ENCODE results near the gene NSRP1. TPM values are rescaled to one million over a fixed set of nuclear protein-coding genes. Genes with fewer than 3 reads are reported as not detected.

Gene NSRP1
- total and polyA plus RNA-seq, 4 donors = 7.0 to 25.7 (median 9.9) TPM

DNA sequence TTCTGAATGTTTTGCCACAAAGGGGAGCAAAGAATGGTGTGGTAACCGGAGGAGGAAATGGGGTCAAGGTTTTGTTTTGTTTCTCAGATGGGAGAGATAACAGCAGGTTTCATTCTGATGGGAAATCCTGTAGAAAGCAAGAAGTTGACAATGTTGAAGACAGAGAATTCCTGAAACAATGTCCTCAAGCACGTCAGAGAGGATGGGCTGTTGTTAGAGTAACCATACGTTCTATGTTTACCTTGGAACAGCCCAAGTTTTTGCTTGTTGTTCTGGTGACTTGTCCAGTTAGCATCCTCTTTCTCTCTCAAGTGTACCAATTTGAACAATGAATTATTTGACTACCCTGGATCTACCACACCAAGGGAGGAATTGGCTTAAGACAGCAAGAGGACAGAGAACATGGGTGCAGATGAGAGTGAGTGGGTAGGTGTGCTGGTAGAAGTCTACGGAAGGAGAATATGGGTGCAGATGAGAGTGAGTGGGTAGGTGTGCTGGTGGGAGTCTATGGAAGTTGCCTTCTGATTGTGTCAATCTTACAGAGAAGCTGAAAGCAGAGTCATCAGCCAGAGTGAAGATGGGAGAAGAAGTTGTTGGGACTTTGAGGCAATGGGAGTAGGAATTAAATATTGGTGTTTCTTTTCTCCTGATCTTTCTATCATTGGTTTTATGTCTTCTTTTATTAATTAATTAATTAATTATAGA is 14.8 kb upstream of the NSRP1 start:
- no peak for TF ChIP-seq HNF4A (conservative IDR thresholded peaks at IDR 0.05)
- TF ChIP-seq, protein P1, sequence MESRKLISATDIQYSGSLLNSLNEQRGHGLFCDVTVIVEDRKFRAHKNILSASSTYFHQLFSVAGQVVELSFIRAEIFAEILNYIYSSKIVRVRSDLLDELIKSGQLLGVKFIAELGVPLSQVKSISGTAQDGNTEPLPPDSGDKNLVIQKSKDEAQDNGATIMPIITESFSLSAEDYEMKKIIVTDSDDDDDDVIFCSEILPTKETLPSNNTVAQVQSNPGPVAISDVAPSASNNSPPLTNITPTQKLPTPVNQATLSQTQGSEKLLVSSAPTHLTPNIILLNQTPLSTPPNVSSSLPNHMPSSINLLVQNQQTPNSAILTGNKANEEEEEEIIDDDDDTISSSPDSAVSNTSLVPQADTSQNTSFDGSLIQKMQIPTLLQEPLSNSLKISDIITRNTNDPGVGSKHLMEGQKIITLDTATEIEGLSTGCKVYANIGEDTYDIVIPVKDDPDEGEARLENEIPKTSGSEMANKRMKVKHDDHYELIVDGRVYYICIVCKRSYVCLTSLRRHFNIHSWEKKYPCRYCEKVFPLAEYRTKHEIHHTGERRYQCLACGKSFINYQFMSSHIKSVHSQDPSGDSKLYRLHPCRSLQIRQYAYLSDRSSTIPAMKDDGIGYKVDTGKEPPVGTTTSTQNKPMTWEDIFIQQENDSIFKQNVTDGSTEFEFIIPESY (IDR thresholded peaks at IDR 0.05) = no peak
- no peak for TF ChIP-seq SP1 (IDR thresholded peaks at IDR 0.05)
- TF ChIP-seq GABPA (IDR thresholded peaks at IDR 0.05 in 1 of 2, conservative IDR thresholded peaks at IDR 0.05 in 1 of 2) = no peak
- TF ChIP-seq, protein P2, sequence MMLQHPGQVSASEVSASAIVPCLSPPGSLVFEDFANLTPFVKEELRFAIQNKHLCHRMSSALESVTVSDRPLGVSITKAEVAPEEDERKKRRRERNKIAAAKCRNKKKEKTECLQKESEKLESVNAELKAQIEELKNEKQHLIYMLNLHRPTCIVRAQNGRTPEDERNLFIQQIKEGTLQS (IDR thresholded peaks at IDR 0.05) = no peak
- TF ChIP-seq, protein P3, sequence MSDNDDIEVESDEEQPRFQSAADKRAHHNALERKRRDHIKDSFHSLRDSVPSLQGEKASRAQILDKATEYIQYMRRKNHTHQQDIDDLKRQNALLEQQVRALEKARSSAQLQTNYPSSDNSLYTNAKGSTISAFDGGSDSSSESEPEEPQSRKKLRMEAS (IDR thresholded peaks at IDR 0.05) = no peak
- no peak for TF ChIP-seq RAD21 (IDR thresholded peaks at IDR 0.05)
- TF ChIP-seq EGR1 (IDR thresholded peaks at IDR 0.05; ENCODE audit: low read depth in 2 of 2) = no peak
- TF ChIP-seq, protein P4, sequence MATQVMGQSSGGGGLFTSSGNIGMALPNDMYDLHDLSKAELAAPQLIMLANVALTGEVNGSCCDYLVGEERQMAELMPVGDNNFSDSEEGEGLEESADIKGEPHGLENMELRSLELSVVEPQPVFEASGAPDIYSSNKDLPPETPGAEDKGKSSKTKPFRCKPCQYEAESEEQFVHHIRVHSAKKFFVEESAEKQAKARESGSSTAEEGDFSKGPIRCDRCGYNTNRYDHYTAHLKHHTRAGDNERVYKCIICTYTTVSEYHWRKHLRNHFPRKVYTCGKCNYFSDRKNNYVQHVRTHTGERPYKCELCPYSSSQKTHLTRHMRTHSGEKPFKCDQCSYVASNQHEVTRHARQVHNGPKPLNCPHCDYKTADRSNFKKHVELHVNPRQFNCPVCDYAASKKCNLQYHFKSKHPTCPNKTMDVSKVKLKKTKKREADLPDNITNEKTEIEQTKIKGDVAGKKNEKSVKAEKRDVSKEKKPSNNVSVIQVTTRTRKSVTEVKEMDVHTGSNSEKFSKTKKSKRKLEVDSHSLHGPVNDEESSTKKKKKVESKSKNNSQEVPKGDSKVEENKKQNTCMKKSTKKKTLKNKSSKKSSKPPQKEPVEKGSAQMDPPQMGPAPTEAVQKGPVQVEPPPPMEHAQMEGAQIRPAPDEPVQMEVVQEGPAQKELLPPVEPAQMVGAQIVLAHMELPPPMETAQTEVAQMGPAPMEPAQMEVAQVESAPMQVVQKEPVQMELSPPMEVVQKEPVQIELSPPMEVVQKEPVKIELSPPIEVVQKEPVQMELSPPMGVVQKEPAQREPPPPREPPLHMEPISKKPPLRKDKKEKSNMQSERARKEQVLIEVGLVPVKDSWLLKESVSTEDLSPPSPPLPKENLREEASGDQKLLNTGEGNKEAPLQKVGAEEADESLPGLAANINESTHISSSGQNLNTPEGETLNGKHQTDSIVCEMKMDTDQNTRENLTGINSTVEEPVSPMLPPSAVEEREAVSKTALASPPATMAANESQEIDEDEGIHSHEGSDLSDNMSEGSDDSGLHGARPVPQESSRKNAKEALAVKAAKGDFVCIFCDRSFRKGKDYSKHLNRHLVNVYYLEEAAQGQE (IDR thresholded peaks at IDR 0.05) = no peak
- TF ChIP-seq NR2F2 (IDR thresholded peaks at IDR 0.05) = no peak
- Histone ChIP-seq H3K27me3 (ENCODE audit: control insufficient read depth in 4 of 4, insufficient read depth in 4 of 4, low read length in 3 of 4) (no peaks in the 10 kb centered on the region), H3K9me3 (ENCODE audit: control insufficient read depth in 4 of 4, low read length in 3 of 4) (no peaks in the 10 kb centered on the region), H3K4me1 (ENCODE audit: control insufficient read depth in 4 of 4, insufficient read depth in 4 of 4, low read length in 3 of 4) (peaks cover 0 to 5% (median 3%) of the 10 kb centered on the region in 4 donors), H3K36me3 (ENCODE audit: control insufficient read depth in 4 of 4, insufficient read depth in 3 of 4, low read depth in 1 of 4, low read length in 3 of 4) (no peaks in the 10 kb centered on the region), H3K27ac (ENCODE audit: low read depth in 1 of 2, low read length in 2 of 2) (no peak overlapping the region), H3K4me3 (ENCODE audit: low read depth in 1 of 3, low read length in 3 of 3) (no peak overlapping the region), H3K9ac (ENCODE audit: low read depth in 1 of 2, low read length in 2 of 2) (no peak overlapping the region)
- DNase-seq (ENCODE audit: low spot score) = no peak
- 49% methylated on average over 4 of the region's 4 CpGs for WGBS

DNA sequence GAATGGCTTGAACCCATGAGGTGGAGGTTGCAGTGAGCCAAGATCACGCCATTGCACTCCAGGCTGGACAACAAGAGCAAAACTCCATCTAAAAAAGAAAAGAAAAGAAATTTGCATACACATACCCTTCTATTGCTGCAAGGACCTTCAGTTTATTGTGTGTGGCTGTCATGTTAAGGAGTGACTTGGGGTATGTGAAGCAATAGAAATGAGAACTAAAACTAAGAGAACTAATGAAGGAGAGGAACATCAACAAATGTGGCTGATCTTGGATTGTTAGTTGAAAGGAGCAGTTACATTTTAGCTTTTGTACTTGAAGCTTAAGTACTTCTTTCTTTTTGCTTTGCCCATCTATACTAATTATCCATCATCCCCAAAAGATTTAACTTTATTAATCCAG is 12.7 kb upstream of the NSRP1 start:
- Histone ChIP-seq H3K27me3 (ENCODE audit: control insufficient read depth in 4 of 4, insufficient read depth in 4 of 4, low read length in 3 of 4) (no peaks in the 10 kb centered on the region), H3K27ac (ENCODE audit: low read depth in 1 of 2, low read length in 2 of 2) (no peak overlapping the region), H3K36me3 (ENCODE audit: control insufficient read depth in 4 of 4, insufficient read depth in 3 of 4, low read depth in 1 of 4, low read length in 3 of 4) (no peaks in the 10 kb centered on the region), H3K9ac (ENCODE audit: low read depth in 1 of 2, low read length in 2 of 2) (no peak overlapping the region), H3K4me1 (ENCODE audit: control insufficient read depth in 4 of 4, insufficient read depth in 4 of 4, low read length in 3 of 4) (peaks cover 0 to 5% (median 3%) of the 10 kb centered on the region in 4 donors), H3K9me3 (ENCODE audit: control insufficient read depth in 4 of 4, low read length in 3 of 4) (no peaks in the 10 kb centered on the region), H3K4me3 (ENCODE audit: low read depth in 1 of 3, low read length in 3 of 3) (no peak overlapping the region)
- 93% methylated on average over 1 of the region's 1 CpG for WGBS
- no peak for DNase-seq (ENCODE audit: low spot score)
- TF ChIP-seq RXRA (IDR thresholded peaks at IDR 0.05) (no peak), FOXA2 (IDR thresholded peaks at IDR 0.05) (no peak), TAF1 (conservative IDR thresholded peaks at IDR 0.05) (no peak)
- TF ChIP-seq, protein P4 (IDR thresholded peaks at IDR 0.05) = no peak
